GM12801 (cell line): ENCODE measurements around the gene FIGN.

ENCODE experiments used
- TF ChIP-seq, protein P1 (sequence below): IDR thresholded peaks from one replicate; pipeline ENCODE4 v1.5.1; 2011; ENCODE audit warnings: control low read depth; ENCODE audit not compliant: insufficient read length; ENCODE audit errors: extremely low read depth

FIGN gene

DNA sequence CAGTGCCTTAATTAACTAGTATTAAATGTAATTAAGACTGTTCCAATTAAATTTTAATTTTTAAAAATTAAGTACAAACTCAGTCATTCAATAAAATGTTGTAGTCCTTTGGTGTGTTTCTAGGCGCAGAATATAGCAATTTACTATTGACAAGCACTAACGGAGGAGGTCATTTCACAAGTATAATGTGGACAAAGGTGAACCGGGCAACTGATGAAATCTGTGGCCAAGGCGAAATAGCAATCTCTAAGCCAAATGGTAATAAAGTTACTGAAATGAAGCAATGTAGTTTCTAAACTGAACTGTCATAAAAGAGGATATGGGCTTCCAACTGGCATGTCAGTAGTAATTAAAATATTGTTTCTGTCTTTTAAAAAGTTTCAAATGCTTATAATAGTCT lies 27.5 kb downstream of the FIGN start:
- TF ChIP-seq, protein P1, sequence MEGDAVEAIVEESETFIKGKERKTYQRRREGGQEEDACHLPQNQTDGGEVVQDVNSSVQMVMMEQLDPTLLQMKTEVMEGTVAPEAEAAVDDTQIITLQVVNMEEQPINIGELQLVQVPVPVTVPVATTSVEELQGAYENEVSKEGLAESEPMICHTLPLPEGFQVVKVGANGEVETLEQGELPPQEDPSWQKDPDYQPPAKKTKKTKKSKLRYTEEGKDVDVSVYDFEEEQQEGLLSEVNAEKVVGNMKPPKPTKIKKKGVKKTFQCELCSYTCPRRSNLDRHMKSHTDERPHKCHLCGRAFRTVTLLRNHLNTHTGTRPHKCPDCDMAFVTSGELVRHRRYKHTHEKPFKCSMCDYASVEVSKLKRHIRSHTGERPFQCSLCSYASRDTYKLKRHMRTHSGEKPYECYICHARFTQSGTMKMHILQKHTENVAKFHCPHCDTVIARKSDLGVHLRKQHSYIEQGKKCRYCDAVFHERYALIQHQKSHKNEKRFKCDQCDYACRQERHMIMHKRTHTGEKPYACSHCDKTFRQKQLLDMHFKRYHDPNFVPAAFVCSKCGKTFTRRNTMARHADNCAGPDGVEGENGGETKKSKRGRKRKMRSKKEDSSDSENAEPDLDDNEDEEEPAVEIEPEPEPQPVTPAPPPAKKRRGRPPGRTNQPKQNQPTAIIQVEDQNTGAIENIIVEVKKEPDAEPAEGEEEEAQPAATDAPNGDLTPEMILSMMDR = no peak

DNA sequence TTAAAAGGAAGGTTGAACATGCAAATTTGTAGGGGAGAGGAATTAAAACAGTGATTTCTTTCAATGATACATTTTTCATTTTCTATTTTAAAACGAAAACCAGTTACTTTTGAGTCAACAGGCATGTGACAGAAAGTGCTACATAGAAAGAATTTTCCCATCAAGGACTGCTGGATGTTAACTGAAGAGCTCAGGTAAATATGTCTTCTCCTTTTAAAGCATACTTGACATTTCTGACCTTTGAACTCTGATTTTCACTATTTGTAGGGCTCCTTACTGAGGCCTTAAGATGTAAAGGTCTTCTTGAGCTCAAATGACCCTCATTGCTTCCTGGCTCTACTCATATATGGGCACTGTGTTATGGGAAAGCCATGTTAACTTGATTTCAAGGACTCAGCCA lies 32.4 kb downstream of the FIGN start:
- TF ChIP-seq, protein P1 = no peak

DNA sequence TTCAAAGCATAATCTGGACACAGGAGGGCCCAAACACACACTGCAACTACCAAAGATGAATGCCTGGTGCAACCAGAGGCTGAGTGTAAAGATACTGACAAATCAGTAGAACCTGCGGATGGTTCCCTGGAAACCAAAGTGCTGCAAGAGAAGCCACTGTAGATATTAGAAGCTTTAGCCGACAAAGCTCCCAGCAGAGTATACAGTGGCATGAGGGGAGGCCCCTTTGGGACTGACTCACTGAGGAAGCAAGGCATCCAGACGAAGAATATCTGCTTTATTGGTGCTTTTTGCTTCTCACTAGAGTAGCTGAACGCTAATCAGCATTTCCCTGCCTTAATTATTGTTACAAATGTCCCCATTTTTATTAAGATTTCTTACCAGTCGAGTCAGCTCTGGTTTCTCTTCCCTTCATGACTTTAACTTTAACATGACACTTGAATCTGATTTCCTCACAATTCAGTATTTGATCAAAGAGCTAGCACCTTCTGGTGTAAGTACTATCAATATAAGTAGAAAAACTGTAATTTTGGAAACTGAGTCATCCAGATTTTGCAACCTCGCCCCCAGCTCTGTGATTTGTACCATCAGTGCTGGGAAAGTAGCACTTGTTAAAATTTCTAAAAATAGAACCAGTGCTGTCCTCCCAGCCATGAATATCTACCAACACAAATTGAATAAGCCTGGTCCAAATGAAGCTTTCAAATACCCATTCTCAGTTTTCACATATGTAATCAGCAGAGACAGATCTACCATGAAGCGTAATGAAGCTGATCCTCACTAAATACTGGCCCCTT lies 34.2 kb downstream of the FIGN start:
- TF ChIP-seq, protein P1 = no peak

DNA sequence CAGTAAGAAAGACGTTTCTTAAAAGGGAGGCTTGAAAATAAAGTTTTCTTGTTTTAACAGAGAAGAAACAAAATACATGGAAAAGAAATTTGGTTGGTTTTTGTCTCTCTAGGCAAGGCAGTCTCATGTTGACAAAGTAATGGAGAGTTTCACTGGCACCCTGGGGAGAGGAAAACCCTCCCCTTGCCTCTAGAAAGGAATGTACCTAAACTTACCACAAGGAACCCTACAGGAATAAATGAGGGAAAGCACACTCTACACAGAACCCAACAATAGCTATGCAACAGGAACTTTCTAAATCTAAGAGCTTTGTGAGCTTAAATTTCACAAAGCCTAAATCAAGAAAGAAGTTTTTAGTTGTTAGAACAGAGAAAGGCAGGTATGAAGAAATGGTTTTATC lies 37.0 kb downstream of the FIGN start:
- TF ChIP-seq, protein P1 = no peak

DNA sequence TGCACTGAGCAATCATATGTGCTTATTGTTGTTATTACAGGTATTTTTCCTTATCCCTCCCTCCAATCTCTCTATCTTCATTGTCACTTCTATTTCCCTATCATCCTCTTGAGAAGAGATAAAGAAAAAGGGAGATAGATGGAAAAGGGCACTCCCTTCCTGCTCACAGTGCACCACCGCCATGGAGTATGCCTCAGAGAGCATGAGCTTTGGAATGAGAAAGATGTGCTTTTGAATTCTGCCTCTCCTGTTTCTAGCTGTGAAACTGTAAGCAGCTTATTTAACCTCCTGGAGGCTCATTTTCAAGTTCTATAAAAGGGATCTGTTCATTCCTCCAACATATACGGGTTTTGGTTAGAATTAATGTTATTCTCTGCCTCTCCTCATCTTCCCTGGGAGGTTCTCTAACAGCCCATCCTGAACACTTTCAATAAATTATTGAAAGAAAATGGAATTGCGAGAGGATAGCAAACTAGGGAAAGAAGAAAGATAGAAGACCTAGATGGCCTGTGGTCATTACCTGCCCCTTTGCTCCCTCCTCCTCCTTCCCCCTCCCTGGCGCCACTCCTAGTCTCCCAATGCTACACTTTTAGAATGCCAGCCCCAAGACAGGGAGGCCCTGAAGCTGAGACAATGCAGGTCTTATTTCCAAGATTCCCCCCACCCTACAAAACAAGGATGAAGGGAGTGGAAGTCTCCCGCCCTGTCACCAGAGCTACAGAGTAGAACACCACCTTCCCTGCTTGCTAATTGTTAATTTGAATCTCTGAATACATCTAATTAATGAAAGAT lies 37.8 kb downstream of the FIGN start:
- TF ChIP-seq, protein P1 = no peak

DNA sequence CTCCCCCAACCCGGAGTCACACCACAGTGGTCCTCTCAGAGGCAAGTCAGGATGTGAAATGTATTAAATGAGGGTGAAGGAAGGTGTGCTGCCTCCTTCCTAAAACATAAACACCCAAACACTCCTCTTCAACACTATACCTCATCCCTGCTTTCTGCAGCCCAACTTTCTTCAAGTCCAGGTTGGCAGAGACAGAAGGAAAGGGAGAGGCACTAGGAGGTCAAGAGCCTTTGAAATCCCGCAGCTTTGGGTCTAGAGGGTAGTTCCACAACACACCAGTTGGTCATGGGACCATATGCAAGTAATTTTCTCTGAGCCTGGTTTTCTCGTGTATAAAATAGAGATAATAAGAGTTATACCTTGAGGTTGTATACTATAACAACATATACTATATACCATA lies 38.4 kb downstream of the FIGN start:
- TF ChIP-seq, protein P1 = no peak

DNA sequence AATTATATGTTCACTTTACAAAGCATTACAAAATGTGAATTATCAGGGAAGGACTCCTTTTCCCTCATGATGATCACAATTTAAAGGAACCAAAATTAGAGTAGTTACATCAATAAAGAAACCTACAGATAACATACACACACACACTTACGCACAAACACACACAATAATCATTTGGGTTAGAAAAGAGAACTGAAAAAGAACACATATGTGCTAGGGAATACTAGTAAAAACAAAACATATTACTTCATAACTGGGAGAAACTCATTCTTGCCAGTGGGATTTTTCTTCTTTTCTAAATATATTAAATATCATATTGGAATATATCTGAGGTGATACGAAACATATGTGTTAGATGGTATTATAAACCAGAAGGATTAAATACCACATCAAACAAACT lies 42.3 kb downstream of the FIGN start:
- TF ChIP-seq, protein P1 = no peak
